HepG2 (cell line): ENCODE measurements around the gene UBTF. TPM values are rescaled to one million over a fixed set of nuclear protein-coding genes. Genes with fewer than 3 reads are reported as not detected.

Experiments
- ATF5 ChIP-seq: sonication (generic); formaldehyde crosslinking; IDR thresholded peaks from 2 replicates; pipeline ENCODE4 v1.4.0; 2020; ENCODE audit warnings: mild to moderate bottlenecking, low read depth, missing genetic modification reagents
- IKZF1 ChIP-seq: fragments of 450-650 bp; IDR thresholded peaks from 2 replicates; pipeline ENCODE4 v1.7.1; 2016
- MIER3 ChIP-seq: IDR thresholded peaks from 2 replicates; pipeline ENCODE4 v1.6.1; 2016; ENCODE audit warnings: missing compliant biosample characterization, borderline replicate concordance
- MTF2 ChIP-seq: sonication (generic); formaldehyde crosslinking; IDR thresholded peaks from 2 replicates; pipeline ENCODE4 v1.5.0; 2020; ENCODE audit warnings: missing genetic modification reagents, borderline replicate concordance
- NCOR1 ChIP-seq: fragments of 200-600 bp; sonication (generic); IDR thresholded peaks from 2 replicates; pipeline ENCODE4 v1.7.0; 2017; ENCODE audit warnings: antibody characterized with exemption, low read length, borderline replicate concordance
- NFE2 ChIP-seq: sonication (generic); formaldehyde crosslinking; IDR thresholded peaks from 2 replicates; pipeline ENCODE4 v1.4.0; 2020; ENCODE audit warnings: missing genetic modification reagents
- POGZ ChIP-seq: sonication (generic); formaldehyde crosslinking; IDR thresholded peaks from 2 replicates; pipeline ENCODE4 v1.4.0; 2020; ENCODE audit warnings: mild to moderate bottlenecking, missing genetic modification reagents
- PRPF4 ChIP-seq: fragments of 200-400 bp; formaldehyde crosslinking; IDR thresholded peaks from 2 replicates; pipeline ENCODE4 v1.6.1; 2016; ENCODE audit warnings: low read length, low read depth; ENCODE audit not compliant: poor library complexity, severe bottlenecking
- RARG ChIP-seq: sonication (generic); formaldehyde crosslinking; IDR thresholded peaks from 2 replicates; pipeline ENCODE4 v1.4.0; 2020; ENCODE audit warnings: low read depth, mild to moderate bottlenecking, missing genetic modification reagents
- SALL1 ChIP-seq: sonication (generic); formaldehyde crosslinking; IDR thresholded peaks from 2 replicates; pipeline ENCODE4 v1.8.0; 2022; ENCODE audit warnings: mild to moderate bottlenecking, missing genetic modification reagents
- SALL2 ChIP-seq: sonication (generic); formaldehyde crosslinking; IDR thresholded peaks from 2 replicates; pipeline ENCODE4 v1.8.1; 2023; ENCODE audit warnings: mild to moderate bottlenecking, missing genetic modification reagents, inconsistent platforms
- SMAD1 ChIP-seq: sonication (generic); formaldehyde crosslinking; IDR thresholded peaks from 2 replicates; pipeline ENCODE4 v1.4.0; 2020; ENCODE audit warnings: missing genetic modification reagents, low read depth, mild to moderate bottlenecking, borderline replicate concordance
- SMAD3 ChIP-seq: sonication (generic); formaldehyde crosslinking; IDR thresholded peaks from 2 replicates; pipeline ENCODE4 v1.4.0; 2020; ENCODE audit warnings: missing genetic modification reagents
- TAF15 ChIP-seq: fragments of 200-400 bp; formaldehyde crosslinking; IDR thresholded peaks from one replicate; pipeline ENCODE4 v1.6.1; 2018; ENCODE audit warnings: mild to moderate bottlenecking, low read depth, low read length; ENCODE audit not compliant: poor library complexity, severe bottlenecking
- TCF12 ChIP-seq, 2 experiments: fragments of 450-650 bp in 1 of 2; sonication (generic) in 1 of 2; formaldehyde crosslinking in 1 of 2; IDR thresholded peaks; 2 replicates each; pipeline versions ENCODE4 v1.6.1 to v1.8.0; 2017 to 2022; ENCODE audit warnings: antibody characterized with exemption in 1 of 2, mild to moderate bottlenecking in 1 of 2, missing genetic modification reagents in 1 of 2, moderate library complexity in 1 of 2
- UBTF ChIP-seq: sonication (generic); formaldehyde crosslinking; IDR thresholded peaks from 2 replicates; pipeline ENCODE4 v1.4.0; 2020; ENCODE audit warnings: mild to moderate bottlenecking, missing genetic modification reagents
- XBP1 ChIP-seq: sonication (generic); formaldehyde crosslinking; IDR thresholded peaks from 2 replicates; pipeline ENCODE4 v1.5.0; 2020; ENCODE audit warnings: missing genetic modification reagents
- ZBTB46 ChIP-seq: sonication (generic); formaldehyde crosslinking; IDR thresholded peaks from 2 replicates; pipeline ENCODE4 v1.4.0; 2020; ENCODE audit warnings: mild to moderate bottlenecking, missing genetic modification reagents, borderline replicate concordance
- ZFP41 ChIP-seq: sonication (generic); formaldehyde crosslinking; IDR thresholded peaks from 2 replicates; pipeline ENCODE4 v1.4.0; 2020; ENCODE audit warnings: mild to moderate bottlenecking, missing genetic modification reagents, borderline replicate concordance
- ZNF446 ChIP-seq: sonication (generic); formaldehyde crosslinking; IDR thresholded peaks from 2 replicates; pipeline ENCODE4 v1.5.0; 2020; ENCODE audit warnings: mild to moderate bottlenecking, missing genetic modification reagents
- ZNF550 ChIP-seq: sonication (generic); formaldehyde crosslinking; IDR thresholded peaks from 2 replicates; pipeline ENCODE4 v1.4.0; 2020; ENCODE audit warnings: mild to moderate bottlenecking, missing genetic modification reagents, borderline replicate concordance
- ZNF563 ChIP-seq: sonication (generic); formaldehyde crosslinking; IDR thresholded peaks from 2 replicates; pipeline ENCODE4 v1.8.0; 2022; ENCODE audit warnings: mild to moderate bottlenecking, moderate library complexity, missing genetic modification reagents
- ZNF576 ChIP-seq: sonication (generic); formaldehyde crosslinking; IDR thresholded peaks from 2 replicates; pipeline ENCODE4 v1.4.0; 2020; ENCODE audit warnings: mild to moderate bottlenecking, missing genetic modification reagents
- ZNF792 ChIP-seq: IDR thresholded peaks from 2 replicates; pipeline ENCODE4 v1.6.1; 2016
- polyA plus RNA-seq, 8 experiments: library from polyadenylated mRNA; depleted of rRNA in 3 of 8; stranded (reverse) in 7 of 8; unstranded in 1 of 8; fragments of >200 nt; fragmentation: Illumina TruSeq in 4 of 8; extraction: Trizol in 4 of 8; gene quantifications; 2 replicates each; pipeline versions ENCODE4 v1.2.1 to v1.2.3, GENCODE V29; 2011 to 2016; ENCODE audit warnings: low read depth in 4 of 8, missing spikeins in 1 of 8, mixed read lengths in 1 of 8; ENCODE audit not compliant: insufficient read depth in 1 of 8
- total RNA-seq, 5 experiments: library from RNA; depleted of rRNA; stranded (reverse); fragments of >200 nt; fragmentation: Illumina TruSeq; extraction: Trizol; gene quantifications; 2 replicates each; pipeline ENCODE4 v1.2.3, GENCODE V29; 2016; ENCODE audit warnings: low read depth in 1 of 5

UBTF gene
- total and polyA plus RNA-seq, 2 of the 13 experiments (the other 11 are each of a cell fraction or from before 2014, with no cell fraction given): 15.2 to 60.9 TPM

- TF ChIP-seq UBTF: peak; percentile 80
- TF ChIP-seq PRPF4: no peak
- no peak for TF ChIP-seq XBP1 (CRISPR knock-in tag)
- no peak; the same call in 1 of the 2 replicates for TF ChIP-seq SMAD1 (CRISPR knock-in tag)
- no peak for TF ChIP-seq ATF5 (CRISPR knock-in tag)
- no peak for TF ChIP-seq RARG (CRISPR knock-in tag)
- TF ChIP-seq TAF15: no peak
- peak; percentile 69; the same call in 1 of the 2 replicates for TF ChIP-seq SALL1 (CRISPR knock-in tag)
- TF ChIP-seq ZNF792 (CRISPR knock-in tag): 0 out of 2 replicates have a peak, but pooled peaks have one; percentile 18
- TF ChIP-seq TCF12 (IDR thresholded peaks at IDR 0.05): no peak
- no peak for TF ChIP-seq TCF12 (CRISPR knock-in tag; IDR thresholded peaks at IDR 0.05)
- no peak for TF ChIP-seq NFE2 (CRISPR knock-in tag)
- no peak for TF ChIP-seq SALL2 (CRISPR knock-in tag)
- no peak for TF ChIP-seq ZBTB46 (CRISPR knock-in tag)
- TF ChIP-seq POGZ (CRISPR knock-in tag): no peak
- TF ChIP-seq ZNF446 (CRISPR knock-in tag): no peak
- no peak for TF ChIP-seq IKZF1
- 0 out of 2 replicates have a peak, but pooled peaks have one; percentile 13 for TF ChIP-seq ZNF550 (CRISPR knock-in tag)
- no peak for TF ChIP-seq ZFP41 (CRISPR knock-in tag)
- no peak for TF ChIP-seq ZNF563 (CRISPR knock-in tag)
- TF ChIP-seq ZNF576 (CRISPR knock-in tag): no peak
- 0 out of 2 replicates have a peak, but pooled peaks have one; percentile 33 for TF ChIP-seq MIER3 (CRISPR knock-in tag)
- TF ChIP-seq NCOR1: no peak
- TF ChIP-seq MTF2: no peak
- TF ChIP-seq SMAD3 (CRISPR knock-in tag): 0 out of 2 replicates have a peak, but pooled peaks have one; percentile 19
Measured at GRCh38 chr17:44170499-44171201, 48.8 kb downstream of the UBTF start, which contains the start of gene ASB16 (continued).
